Hematopoietic multipotent progenitor cell treated with erythropoietin and hydrocortisone succinate and interleukin-3 and kit ligand, for 15 days (in vitro differentiated cells): ENCODE data around the gene PCNX4.

Experiments
- DNase-seq: peaks from one replicate; pipeline ENCODE4 v3.0.0-alpha.2; 2015; ENCODE audit warnings: low spot score

Gene PCNX4

GRCh38 chr14:60174352-60175254 lies 82.9 kb downstream of the PCNX4 start:
- no peak for DNase-seq

GRCh38 chr14:60175255-60175902 lies 83.7 kb downstream of the PCNX4 start:
- no peak for DNase-seq

- no peak for DNase-seq
Observed at GRCh38 chr14:60178164-60178563, 86.4 kb downstream of the PCNX4 start.

GRCh38 chr14:60178820-60179219 lies 87.1 kb downstream of the PCNX4 start:
- no peak for DNase-seq

GRCh38 chr14:60179431-60179869 lies 87.7 kb downstream of the PCNX4 start:
- DNase-seq: no peak

- no peak for DNase-seq
Observed at GRCh38 chr14:60183138-60183537, 91.4 kb downstream of the PCNX4 start.

GRCh38 chr14:60183741-60184140 lies 92.0 kb downstream of the PCNX4 start:
- no peak for DNase-seq

- peak; percentile 84 for DNase-seq
Observed at GRCh38 chr14:60184146-60184904, 92.6 kb downstream of the PCNX4 start.

- DNase-seq: no peak
Observed at GRCh38 chr14:60184905-60185555, 93.3 kb downstream of the PCNX4 start.

- DNase-seq: no peak
Observed at GRCh38 chr14:60188115-60188514, 96.4 kb downstream of the PCNX4 start.

- no peak for DNase-seq
Observed at GRCh38 chr14:60188696-60189095, 97.0 kb downstream of the PCNX4 start.

GRCh38 chr14:60189923-60190840 lies 98.5 kb downstream of the PCNX4 start:
- no peak for DNase-seq

- peak; percentile 23 for DNase-seq
Observed at GRCh38 chr14:60195179-60195810, 103.6 kb downstream of the PCNX4 start.

GRCh38 chr14:60196291-60196690 lies 104.6 kb downstream of the PCNX4 start:
- DNase-seq: peak; percentile 33

- DNase-seq: no peak
Observed at GRCh38 chr14:60197629-60198303, 106.0 kb downstream of the PCNX4 start.

- no peak for DNase-seq
Observed at GRCh38 chr14:60199321-60199720, 107.6 kb downstream of the PCNX4 start.

- DNase-seq: no peak
Observed at GRCh38 chr14:60204104-60204842, 112.5 kb downstream of the PCNX4 start.

GRCh38 chr14:60204843-60205774 lies 113.4 kb downstream of the PCNX4 start:
- no peak for DNase-seq
